Endometrial microvascular endothelial cells (primary cell): ENCODE data around the gene COL7A1. TPM values are rescaled to one million over a fixed set of nuclear protein-coding genes. Genes with fewer than 3 reads are reported as not detected.

Experiments
- in situ Hi-C: cut with HindIII; loops from 2 replicates; pipeline ENCODE4 v1.10.0; 2017; ENCODE audit warnings: low sequenced_read_pairs, low pct_unique_long_range_greater_than_20kb; ENCODE audit errors: inconsistent ontology term
- total RNA-seq: library from RNA; depleted of rRNA; stranded (reverse); fragments of >200 nt; gene quantifications from one replicate; pipeline ENCODE4 v1.2.3, GENCODE V29; 2015; ENCODE audit errors: inconsistent ontology term

Gene COL7A1
- total RNA-seq, 1 donor from 2014 or later, result not detected

GRCh38 chr3:48567500-48567899, 27.6 kb downstream of the COL7A1 start:
- in situ Hi-C loops, result no loop called here

GRCh38 chr3:48567090-48567489, 28.0 kb downstream of the COL7A1 start:
- in situ Hi-C loops, result no loop called here

GRCh38 chr3:48566401-48566760, 28.7 kb downstream of the COL7A1 start:
- in situ Hi-C loops, result no loop called here

- in situ Hi-C loops, result no loop called here
Measured at GRCh38 chr3:48565591-48566400, 29.3 kb downstream of the COL7A1 start.

- in situ Hi-C loops, result no loop called here
Measured at GRCh38 chr3:48565186-48565585, 29.9 kb downstream of the COL7A1 start.

- in situ Hi-C loops, result no loop called here
Measured at GRCh38 chr3:48564667-48565066, 30.5 kb downstream of the COL7A1 start.

GRCh38 chr3:48564022-48564421, 31.1 kb downstream of the COL7A1 start:
- in situ Hi-C loops, result no loop called here

GRCh38 chr3:48563382-48563918, 31.7 kb downstream of the COL7A1 start, which contains the start of gene UCN2:
Gene UCN2, minus strand, starts transcription at chr3:48563781. Its CDS starts 657 bp downstream, at chr3:48563124.
- in situ Hi-C loops, result no loop called here

GRCh38 chr3:48562367-48563095, 32.6 kb downstream of the COL7A1 start:
- in situ Hi-C loops, result no loop called here

GRCh38 chr3:48561045-48561736, 33.9 kb downstream of the COL7A1 start:
- in situ Hi-C loops, result no loop called here

- in situ Hi-C loops, result no loop called here
Measured at GRCh38 chr3:48560648-48561018, 34.5 kb downstream of the COL7A1 start.

GRCh38 chr3:48558493-48559134, 36.5 kb downstream of the COL7A1 start:
- in situ Hi-C loops, result no loop called here

GRCh38 chr3:48556796-48557626, 38.1 kb downstream of the COL7A1 start, which contains the start of gene PFKFB4:
Gene PFKFB4, minus strand, starts transcription at chr3:48556803. Its CDS starts 26 bp downstream, at chr3:48556777.
- in situ Hi-C loops, result no loop called here

- in situ Hi-C loops, result no loop called here
Measured at GRCh38 chr3:48555949-48556795, 39.0 kb downstream of the COL7A1 start.

GRCh38 chr3:48555231-48555948, 39.7 kb downstream of the COL7A1 start:
- in situ Hi-C loops, result no loop called here
